GM21717 (cell line): ENCODE data around the gene COPZ1.
"Not testable (repeated sequence)": the region's sequence is repeated elsewhere in the genome, so short reads cannot be mapped to it uniquely, and the experiment has no call there.

Experiments
- ATAC-seq: cut with Tn5 transposase; IDR thresholded peaks from one replicate; pipeline ENCODE4 v1.9.1; 2021; ENCODE audit warnings: mild to moderate bottlenecking, moderate library complexity; ENCODE audit not compliant: unreplicated experiment

The COPZ1 gene

GRCh38 chr12:54324617-54325441 lies at the start of gene COPZ1:
COPZ1 (plus strand) TSS chr12:54325131; CDS start chr12:54325164, 33 bp downstream.
- peak; percentile 98 for ATAC-seq

- ATAC-seq, result no peak
These were observed 48.6 kb upstream of the COPZ1 start for GRCh38 chr12:54276368-54276767.

GRCh38 chr12:54277823-54278276 lies 47.1 kb upstream of the COPZ1 start:
- ATAC-seq, result no peak

- no peak for ATAC-seq
These were observed 45.7 kb upstream of the COPZ1 start for GRCh38 chr12:54279227-54279631.

GRCh38 chr12:54279632-54280467 lies 45.1 kb upstream of the COPZ1 start, which contains the start of gene CBX5:
CBX5 (minus strand) TSS chr12:54280122; CDS start chr12:54257650, 22,472 bp downstream.
- ATAC-seq, result peak; percentile 70

GRCh38 chr12:54280468-54281260 lies 44.3 kb upstream of the COPZ1 start, which contains the start of gene HNRNPA1:
HNRNPA1 (plus strand) TSS chr12:54280726; CDS start chr12:54280808, 82 bp downstream.
- ATAC-seq, result peak; percentile 80

- not testable (repeated sequence) for ATAC-seq
These were observed 43.7 kb upstream of the COPZ1 start for GRCh38 chr12:54281261-54281638.

- ATAC-seq, result not testable (repeated sequence)
These were observed 43.2 kb upstream of the COPZ1 start for GRCh38 chr12:54281694-54282093.

- ATAC-seq, result no peak
These were observed 41.9 kb upstream of the COPZ1 start for GRCh38 chr12:54282949-54283593.

- not testable (repeated sequence) for ATAC-seq
These were observed 40.7 kb upstream of the COPZ1 start for GRCh38 chr12:54284070-54284780.

GRCh38 chr12:54285150-54286041 lies 39.5 kb upstream of the COPZ1 start:
- no peak for ATAC-seq

- ATAC-seq, result no peak
These were observed 38.6 kb upstream of the COPZ1 start for GRCh38 chr12:54286042-54287030.

GRCh38 chr12:54287261-54288157 lies 37.4 kb upstream of the COPZ1 start:
- no peak for ATAC-seq

- ATAC-seq, result no peak
These were observed 32.6 kb upstream of the COPZ1 start for GRCh38 chr12:54292083-54292930.

- no peak for ATAC-seq
These were observed 32.0 kb upstream of the COPZ1 start for GRCh38 chr12:54292931-54293241.
